ENCODE data around the gene ACSL1.
"Not testable (repeated sequence)": the region's sequence is repeated elsewhere in the genome, so short reads cannot be mapped to it uniquely, and the experiment has no call there.

ACSL1 gene

DNA sequence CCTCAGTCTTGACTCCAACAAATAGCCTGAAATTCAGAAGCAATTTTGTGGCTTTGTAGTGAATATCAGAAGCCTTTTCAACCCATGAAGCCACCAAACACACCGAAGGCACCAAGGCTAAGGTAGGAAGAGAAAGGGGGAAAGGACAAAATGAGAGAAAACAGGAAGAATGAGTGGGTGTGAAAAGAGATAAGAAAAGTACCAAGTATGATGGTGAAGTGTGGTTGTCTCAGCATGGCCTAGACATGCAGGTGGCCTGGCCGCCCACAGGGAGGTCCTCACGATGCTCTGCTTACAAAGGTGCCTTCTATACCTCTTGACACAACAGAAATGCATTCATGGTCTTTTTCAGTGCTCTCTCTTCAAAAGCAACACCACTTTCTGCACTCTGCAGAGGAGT, 34.9 kb downstream of the ACSL1 start:
- no peak for DNase-seq

DNA sequence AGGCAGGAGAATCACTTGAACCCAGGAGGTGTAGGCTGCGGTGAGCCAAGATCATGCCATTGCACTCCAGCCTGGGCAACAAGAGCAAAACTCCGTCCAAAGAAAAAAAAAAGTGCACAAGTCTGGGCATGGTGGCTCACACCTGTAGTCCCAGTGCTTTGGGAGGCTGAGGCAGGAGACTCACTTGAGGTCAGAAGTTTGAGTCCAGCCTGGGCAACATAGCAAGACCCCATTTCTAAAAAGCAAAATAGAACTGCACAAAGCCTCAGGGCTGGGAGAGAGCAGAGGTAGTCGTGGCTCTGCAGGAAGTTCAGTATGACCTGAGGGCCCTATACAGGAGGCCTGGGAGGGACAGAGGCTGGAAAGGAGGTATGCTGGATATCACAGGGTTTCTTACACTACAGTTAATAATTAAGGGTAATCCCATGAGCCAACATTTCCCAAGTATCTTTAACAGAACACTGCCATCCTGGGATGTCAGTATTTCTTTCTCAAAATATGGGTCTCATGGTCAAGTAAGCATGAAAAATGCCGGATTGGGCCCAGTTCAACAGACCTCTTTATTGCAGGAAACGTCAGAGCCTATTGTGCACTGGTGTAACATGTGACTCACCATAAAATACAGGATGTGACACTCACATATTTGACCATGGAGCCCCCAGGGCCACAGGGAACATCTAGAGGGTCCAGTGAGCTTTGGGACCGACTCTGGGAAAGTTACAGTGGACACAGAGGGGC, 37.8 kb downstream of the ACSL1 start:
- DNase-seq, result no peak

GRCh38 chr4:184785813-184786212, 40.0 kb downstream of the ACSL1 start:
- DNase-seq, result no peak

GRCh38 chr4:184784628-184785257, 41.0 kb downstream of the ACSL1 start:
- no peak for DNase-seq

DNA sequence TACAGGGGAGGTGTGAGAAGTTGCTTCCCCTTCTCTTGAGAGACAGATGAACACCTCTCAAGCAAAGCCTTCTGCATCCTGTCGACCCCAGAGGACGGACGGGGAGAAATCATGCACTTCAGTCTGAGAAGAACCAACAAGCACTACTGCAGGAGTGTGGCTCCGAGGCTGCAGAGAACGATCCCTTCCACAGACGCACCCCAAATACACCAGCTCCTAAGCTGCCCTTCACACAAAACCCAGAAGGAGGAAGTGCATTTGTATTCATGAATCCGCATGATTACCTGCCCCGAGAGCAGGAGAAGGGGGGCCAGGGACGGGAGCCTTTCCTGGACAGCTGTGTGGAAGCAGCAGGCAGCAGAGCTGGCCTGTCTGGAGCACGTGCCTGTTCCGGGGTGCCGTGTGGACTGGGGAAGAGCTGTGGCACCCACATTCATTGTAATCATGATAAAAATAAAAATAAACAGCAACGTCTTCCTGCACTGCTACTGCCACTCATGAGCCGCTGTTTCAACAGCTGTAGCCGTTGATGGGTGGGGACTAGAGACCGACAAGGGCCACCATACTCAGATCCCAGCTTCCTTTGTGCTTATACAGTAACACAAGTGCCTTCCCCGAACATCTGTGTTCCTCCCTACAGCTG, 42.9 kb downstream of the ACSL1 start:
- DNase-seq, result peak; percentile 35 to 68 (median 49)

- not testable (repeated sequence) for DNase-seq
These were observed 46.6 kb downstream of the ACSL1 start for GRCh38 chr4:184779160-184779559.

DNA sequence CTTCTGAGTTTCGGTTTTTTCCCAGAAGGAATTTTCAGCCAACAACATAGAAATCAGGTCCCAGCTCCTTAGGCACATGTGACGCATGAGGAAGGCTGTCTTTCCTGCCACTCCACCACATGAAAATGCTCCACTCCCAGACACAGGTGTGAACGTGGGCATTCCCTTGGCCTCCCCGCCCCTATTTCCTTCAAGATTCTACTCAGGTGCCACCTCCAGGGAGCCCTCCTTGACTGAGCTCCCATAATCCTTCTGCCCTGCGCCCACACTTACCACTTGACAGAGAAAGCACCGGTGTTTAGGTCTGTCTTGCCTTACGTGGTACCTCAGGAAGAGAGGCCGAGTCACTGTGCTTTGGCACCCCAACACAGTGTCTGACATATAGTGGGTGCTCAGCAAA, 47.4 kb downstream of the ACSL1 start:
- DNase-seq, result no peak

GRCh38 chr4:184776821-184777220, 48.9 kb downstream of the ACSL1 start:
- DNase-seq, result no peak

- no peak for DNase-seq
These were observed 49.8 kb downstream of the ACSL1 start for GRCh38 chr4:184775854-184776555.

GRCh38 chr4:184774152-184774551, 51.6 kb downstream of the ACSL1 start:
- DNase-seq, result no peak

DNA sequence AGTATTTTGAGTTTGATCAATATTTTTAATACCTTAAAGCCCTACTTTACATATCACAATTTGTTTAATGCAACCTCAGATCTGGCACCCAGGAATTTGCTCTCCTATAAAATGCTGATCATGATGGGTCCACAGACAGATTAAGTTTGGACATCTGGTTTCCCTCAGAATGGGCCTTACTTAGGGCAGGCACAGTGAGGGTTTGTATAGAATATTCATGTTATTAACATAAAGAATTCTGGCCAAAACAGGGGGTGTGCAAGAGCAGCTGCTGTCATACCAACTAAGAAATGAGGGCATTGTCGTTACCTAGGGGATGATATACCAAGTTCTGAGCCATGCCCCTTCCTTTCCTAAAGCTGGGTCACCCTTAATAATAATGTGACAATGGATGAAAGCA, 54.4 kb downstream of the ACSL1 start:
- DNase-seq, result no peak

DNA sequence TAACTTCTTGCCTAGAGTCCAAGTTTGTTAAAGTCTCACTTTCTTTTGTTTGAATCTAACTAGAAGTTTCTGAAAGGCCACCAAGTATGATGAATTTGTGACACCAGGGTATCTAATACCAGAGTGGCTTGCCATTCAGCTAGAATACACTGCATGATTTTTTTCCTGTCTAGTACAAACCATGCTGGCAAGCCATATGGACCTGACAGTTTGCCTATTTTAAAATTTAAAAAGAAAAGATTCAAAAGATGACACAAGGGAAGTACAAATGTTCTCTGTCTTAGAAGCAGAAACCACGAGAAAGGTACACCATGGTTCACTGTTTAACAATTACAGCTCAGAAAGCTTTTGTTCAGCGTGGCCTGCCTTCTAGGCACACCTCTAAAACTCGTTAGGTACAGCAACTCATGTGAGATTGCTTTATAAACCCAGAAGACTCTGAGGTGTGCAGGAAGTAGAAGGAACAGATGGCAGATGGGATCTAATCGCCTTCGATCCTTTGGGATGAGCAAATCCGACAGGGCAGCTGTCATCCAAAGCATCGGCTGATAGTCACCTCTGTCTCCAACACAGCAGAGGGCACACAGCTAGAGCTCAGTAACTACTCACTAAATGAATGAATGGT, 56.5 kb downstream of the ACSL1 start:
- DNase-seq, result no peak

- DNase-seq, result no peak
These were observed 57.5 kb downstream of the ACSL1 start for GRCh38 chr4:184768296-184768695.

DNA sequence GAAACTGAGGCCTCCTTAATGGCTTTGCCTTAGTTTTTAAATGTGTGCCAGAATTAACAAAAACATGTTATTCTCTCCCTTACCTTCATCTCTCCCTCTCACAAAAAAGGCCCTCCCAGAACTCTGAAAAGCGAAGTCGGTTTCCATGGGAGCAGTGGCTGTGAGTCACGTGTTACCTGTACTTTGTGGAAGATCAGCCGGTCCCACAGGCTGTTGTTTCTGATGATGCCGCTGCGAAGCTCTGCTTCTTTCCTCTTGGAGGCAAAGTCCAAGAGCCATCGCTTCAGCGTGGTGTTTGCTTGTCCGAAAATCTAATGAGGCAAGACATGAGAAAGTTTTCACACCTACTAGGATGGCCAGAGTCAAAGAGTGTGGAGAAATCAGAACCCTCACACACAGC, 59.3 kb downstream of the ACSL1 start:
- no peak for DNase-seq

DNA sequence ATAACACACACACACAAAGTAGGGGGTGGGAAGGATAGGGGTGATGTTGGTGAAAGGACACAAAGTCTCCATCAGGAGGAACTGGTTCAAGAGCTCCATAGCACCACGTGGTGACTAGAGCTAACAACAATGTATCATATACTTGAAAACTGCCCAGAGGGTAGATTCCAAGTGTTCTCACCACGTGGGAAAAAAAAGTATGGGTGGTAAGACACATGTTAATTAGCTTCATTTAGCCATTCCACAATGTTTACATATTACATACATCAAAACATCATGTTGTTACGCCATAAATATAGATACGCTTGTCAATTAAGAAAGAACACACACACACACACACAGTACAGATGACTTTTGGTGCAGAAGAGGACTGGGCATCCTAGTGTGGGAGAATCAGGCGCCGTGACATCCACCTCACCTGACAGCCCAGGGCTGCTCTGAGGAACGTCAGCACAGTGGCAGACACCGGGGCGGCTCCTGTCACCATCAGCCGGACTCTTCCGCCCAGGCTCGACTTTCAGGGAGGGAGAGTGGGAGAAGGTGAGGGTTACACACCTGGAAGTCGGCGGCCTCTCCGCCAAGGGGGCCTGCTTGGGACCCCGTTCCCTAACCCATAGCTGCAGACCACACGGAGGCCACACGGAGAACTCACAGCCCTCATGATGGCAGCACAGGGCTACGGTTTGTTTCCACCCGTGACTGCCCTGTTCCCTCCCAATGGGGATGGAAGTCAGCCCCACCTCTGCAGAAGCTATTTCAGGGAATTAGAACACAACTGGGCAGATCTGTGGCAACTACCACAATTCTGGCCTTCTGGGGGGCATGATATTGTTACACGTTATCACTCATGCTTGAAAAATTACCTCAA, 60.1 kb downstream of the ACSL1 start:
- DNase-seq, result no peak

GRCh38 chr4:184764601-184765000, 61.2 kb downstream of the ACSL1 start:
- DNase-seq, result no peak

DNA sequence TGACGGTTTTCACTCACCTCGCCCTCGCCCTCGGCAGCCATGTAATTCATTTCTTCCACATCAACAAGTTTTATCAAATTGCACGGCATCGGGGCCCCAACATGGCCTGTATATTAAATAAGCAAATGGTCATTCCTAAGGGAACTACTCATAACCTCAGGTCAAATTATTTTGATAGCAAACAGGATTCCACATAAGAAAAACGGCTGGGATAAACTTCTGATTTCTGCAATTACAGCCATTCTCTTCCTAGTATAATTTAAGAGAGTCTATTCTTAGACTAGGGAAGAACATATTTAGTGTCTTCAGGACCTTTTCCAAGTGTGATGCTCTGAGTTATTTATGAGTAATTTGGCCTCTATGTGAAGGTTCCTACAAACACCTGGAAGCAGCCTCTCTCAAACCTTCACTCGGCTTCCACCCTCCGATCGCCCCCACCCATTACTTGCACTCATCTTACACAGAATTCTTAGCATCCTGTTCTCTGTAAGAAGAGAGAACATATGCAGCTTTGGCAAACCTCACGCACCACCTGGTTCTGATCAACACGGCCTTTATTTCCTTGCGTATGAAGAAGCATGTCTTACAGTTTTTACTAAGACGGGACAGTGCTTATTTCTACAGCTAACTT, 62.5 kb downstream of the ACSL1 start:
- no peak for DNase-seq

GRCh38 chr4:184762100-184762499, 63.7 kb downstream of the ACSL1 start:
- no peak for DNase-seq

GRCh38 chr4:184760681-184761080, 65.1 kb downstream of the ACSL1 start:
- no peak for DNase-seq

GRCh38 chr4:184757810-184758209, 68.0 kb downstream of the ACSL1 start:
- DNase-seq, result no peak

GRCh38 chr4:184756399-184756798, 69.4 kb downstream of the ACSL1 start:
- DNase-seq, result peak in 1 of 4 experiments; percentile 31
